ENCODE measurements around the gene CCDC57.

DNA sequence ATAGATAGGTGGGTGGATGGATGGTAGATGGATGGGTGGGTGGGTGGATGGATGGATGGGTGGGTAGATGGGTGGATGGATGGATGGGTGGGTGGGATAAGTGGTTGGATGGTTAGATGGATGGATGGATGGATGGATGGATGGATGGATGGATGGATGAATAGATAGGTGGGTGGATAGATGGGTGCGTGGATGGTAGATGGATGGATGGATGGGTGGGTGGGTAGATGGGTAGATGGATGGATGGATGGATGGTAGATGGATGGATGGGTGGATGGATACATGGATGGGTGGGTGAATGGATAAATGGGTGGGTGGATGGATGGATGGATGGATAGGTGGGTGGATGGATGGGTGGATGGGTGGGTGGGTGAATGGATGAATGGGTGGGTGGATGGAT, 64.6 kb downstream of the CCDC57 start:
- TF ChIP-seq CTCF (IDR thresholded peaks at IDR 0.05; ENCODE audit: low read depth, low read length, poor library complexity, severe bottlenecking) (no peak), EZH2phosphoT487 (IDR thresholded peaks at IDR 0.05; ENCODE audit: borderline replicate concordance, low read length) (no peak)
